SK-N-SH (cell line): ENCODE results near the gene PELI2. TPM values are rescaled to one million over a fixed set of nuclear protein-coding genes. Genes with fewer than 3 reads are reported as not detected.

Source experiments
- CTCF ChIA-PET: fragments of 300-600, 350-600 bp; formaldehyde crosslinking; extraction: SDS; loops from one replicate; lab custom pipeline; 2021; lab: Yijun Ruan, JAX
- POLR2A ChIA-PET: fragments of 350-600 bp; sonication (Branson Sonifier 250); formaldehyde crosslinking; extraction: SDS; loops from one replicate; lab custom pipeline; 2020; ENCODE audit warnings: antibody characterized with exemption, inconsistent platforms; lab: Yijun Ruan, JAX
- DNase-seq: peaks from one replicate; pipeline ENCODE4 v3.0.0; 2012
- H2AFZ ChIP-seq: fragments of 200-600 bp; sonication (generic); 2 replicates; pipeline ENCODE4 v1.8.1; 2016; ENCODE audit warnings: antibody characterized with exemption, mild to moderate bottlenecking, low read depth
- H3F3A ChIP-seq: fragments of 200-600 bp; sonication (generic); replicated peaks from 2 replicates; pipeline ENCODE3; 2016; ENCODE audit warnings: antibody characterized with exemption, mild to moderate bottlenecking; ENCODE audit not compliant: insufficient read depth
- H3K27ac ChIP-seq, 2 experiments: fragments of 200-500 bp in 1 of 2; fragments of 200-600 bp in 1 of 2; sonication (Bioruptor generic) in 1 of 2; sonication (generic), shearing (Covaris generic) in 1 of 2; 2 replicates each; pipeline versions ENCODE4 v1.5.1 to v1.6.1; 2014 to 2016; ENCODE audit warnings: low read depth in 2 of 2, inconsistent platforms in 1 of 2, low read length in 1 of 2, mild to moderate bottlenecking in 1 of 2, mixed read lengths in 1 of 2
- H3K27me3 ChIP-seq: fragments of 200-600 bp; sonication (generic), shearing (Covaris generic); 2 replicates; pipeline ENCODE4 v1.6.1; 2016; ENCODE audit warnings: mixed run types; ENCODE audit not compliant: insufficient read depth
- H3K36me3 ChIP-seq, 2 experiments: fragments of 200-500 bp in 1 of 2; fragments of 200-600 bp in 1 of 2; sonication (Bioruptor generic) in 1 of 2; sonication (generic) in 1 of 2; replicated peaks in 1 of 2; 2 replicates each; pipeline versions ENCODE3 to v1.5.1; 2014 to 2016; ENCODE audit warnings: low read length in 1 of 2, mild to moderate bottlenecking in 1 of 2; ENCODE audit not compliant: insufficient read depth in 2 of 2, control insufficient read depth in 1 of 2
- H3K4me1 ChIP-seq, 2 experiments: fragments of 200-500 bp in 1 of 2; fragments of 200-600 bp in 1 of 2; sonication (Bioruptor generic) in 1 of 2; sonication (generic), shearing (Covaris generic) in 1 of 2; 2 replicates each; pipeline versions ENCODE4 v1.5.1 to v1.6.1; 2014 to 2016; ENCODE audit warnings: low read depth in 1 of 2, low read length in 1 of 2, mixed run types in 1 of 2; ENCODE audit not compliant: insufficient read depth in 2 of 2, control insufficient read depth in 1 of 2
- H3K4me2 ChIP-seq: fragments of 200-600 bp; sonication (generic), shearing (Covaris generic); 2 replicates; pipeline ENCODE4 v1.6.1; 2017; ENCODE audit warnings: mixed run types
- H3K4me3 ChIP-seq, 2 experiments: fragments of 200-500 bp in 1 of 2; fragments of 200-600 bp in 1 of 2; sonication (Bioruptor generic) in 1 of 2; sonication (generic), shearing (Covaris generic) in 1 of 2; 2 replicates each; pipeline versions ENCODE4 v1.5.1 to v1.8.1; 2014 to 2016; ENCODE audit warnings: low read depth in 2 of 2, inconsistent platforms in 1 of 2, low read length in 1 of 2, mild to moderate bottlenecking in 1 of 2, mixed read lengths in 1 of 2, moderate library complexity in 1 of 2
- H3K79me2 ChIP-seq: fragments of 200-600 bp; sonication (generic); 2 replicates; pipeline ENCODE4 v1.8.1; 2017; ENCODE audit warnings: mild to moderate bottlenecking; ENCODE audit not compliant: insufficient read depth
- H3K9ac ChIP-seq: fragments of 200-600 bp; sonication (generic); 2 replicates; pipeline ENCODE4 v1.6.1; 2017; ENCODE audit warnings: mixed run types
- H3K9me2 ChIP-seq: fragments of 200-600 bp; sonication (generic); 2 replicates; pipeline ENCODE4 v1.6.1; 2017; ENCODE audit warnings: mixed run types
- H3K9me3 ChIP-seq: fragments of 200-600 bp; sonication (generic); 2 replicates; pipeline ENCODE4 v1.6.1; 2017; ENCODE audit warnings: mixed run types, mild to moderate bottlenecking, moderate library complexity
- H4K20me1 ChIP-seq: fragments of 200-600 bp; sonication (generic); 2 replicates; pipeline ENCODE4 v1.6.1; 2017; ENCODE audit warnings: mild to moderate bottlenecking, mixed run types; ENCODE audit not compliant: insufficient read depth
- CTCF ChIP-seq: fragments of 200-600 bp; sonication (generic); IDR thresholded peaks from 2 replicates; pipeline ENCODE4 v1.6.1; 2017; ENCODE audit warnings: antibody characterized with exemption, mild to moderate bottlenecking, moderate library complexity
- FOSL2 ChIP-seq: IDR thresholded peaks from 2 replicates; pipeline ENCODE4 v1.4.0; 2012; ENCODE audit warnings: low read depth, mild to moderate bottlenecking, moderate library complexity, borderline replicate concordance
- FOXJ3 ChIP-seq: sonication (generic); formaldehyde crosslinking; IDR thresholded peaks from 2 replicates; pipeline ENCODE4 v1.5.1; 2020; ENCODE audit warnings: mild to moderate bottlenecking, missing genetic modification reagents
- FOXM1 ChIP-seq: IDR thresholded peaks from 2 replicates; pipeline ENCODE4 v1.4.0; 2012; ENCODE audit warnings: low read depth, mild to moderate bottlenecking
- JUND ChIP-seq: IDR thresholded peaks from 2 replicates; pipeline ENCODE4 v1.4.0; 2012
- MAX ChIP-seq: IDR thresholded peaks from 2 replicates; pipeline ENCODE4 v1.4.0; 2012; ENCODE audit warnings: low read depth
- NFIC ChIP-seq: IDR thresholded peaks from 2 replicates; pipeline ENCODE4 v1.4.0; 2012; ENCODE audit warnings: borderline replicate concordance
- NRF1 ChIP-seq: IDR thresholded peaks from 2 replicates; pipeline ENCODE4 v1.6.1; 2012; ENCODE audit warnings: low read depth, mild to moderate bottlenecking, low read length
- POLR2AphosphoS5 ChIP-seq: IDR thresholded peaks from 2 replicates; pipeline ENCODE4 v1.6.1; 2012; ENCODE audit warnings: low read depth, low read length
- RAD21 ChIP-seq: IDR thresholded peaks from 2 replicates; pipeline ENCODE4 v1.6.1; 2012; ENCODE audit warnings: mild to moderate bottlenecking, low read length
- RCOR1 ChIP-seq: fragments of 150-350 bp; IDR thresholded peaks from 2 replicates; pipeline ENCODE4 v1.6.1; 2017; ENCODE audit warnings: antibody characterized with exemption, low read length
- RFX5 ChIP-seq: IDR thresholded peaks from 2 replicates; pipeline ENCODE4 v1.6.1; 2012; ENCODE audit warnings: mild to moderate bottlenecking, improper control_type of control experiment, low read length
- RXRA ChIP-seq: IDR thresholded peaks from 2 replicates; pipeline ENCODE4 v1.4.0; 2012; ENCODE audit warnings: low read depth, mild to moderate bottlenecking, borderline replicate concordance
- SMC3 ChIP-seq: IDR thresholded peaks from 2 replicates; pipeline ENCODE4 v1.6.1; 2012; ENCODE audit warnings: low read depth, low read length, improper control_type of control experiment
- TAF1 ChIP-seq: IDR thresholded peaks from 2 replicates; pipeline ENCODE4 v1.6.1; 2012; ENCODE audit warnings: low read depth, mild to moderate bottlenecking, low read length, moderate library complexity, borderline replicate concordance
- TCF12 ChIP-seq: IDR thresholded peaks from 2 replicates; pipeline ENCODE4 v1.4.0; 2012
- USF2 ChIP-seq: fragments of 150-350 bp; IDR thresholded peaks from 2 replicates; pipeline ENCODE4 v1.6.1; 2017; ENCODE audit warnings: antibody characterized with exemption, low read length, low read depth, borderline replicate concordance
- WGBS: methylation state at CpG from one replicate; pipeline ENCODE4 v1.1.6; 2017; ENCODE audit warnings: low lambda C conversion rate; 5-methylcytosine and 5-hydroxymethylcytosine counted together
- polyA plus RNA-seq, 3 experiments: library from polyadenylated mRNA; depleted of rRNA; stranded (reverse); fragments of >200 nt; gene quantifications; 2 replicates each; pipeline ENCODE4 v1.2.3, GENCODE V29; 2012
- TF ChIP-seq, protein P1 (sequence below): IDR thresholded peaks from 2 replicates; pipeline ENCODE4; 2012

PELI2 gene
- polyA plus RNA-seq, 1 of the 3 experiments (the other 2 are of a cell fraction), result not detected

DNA sequence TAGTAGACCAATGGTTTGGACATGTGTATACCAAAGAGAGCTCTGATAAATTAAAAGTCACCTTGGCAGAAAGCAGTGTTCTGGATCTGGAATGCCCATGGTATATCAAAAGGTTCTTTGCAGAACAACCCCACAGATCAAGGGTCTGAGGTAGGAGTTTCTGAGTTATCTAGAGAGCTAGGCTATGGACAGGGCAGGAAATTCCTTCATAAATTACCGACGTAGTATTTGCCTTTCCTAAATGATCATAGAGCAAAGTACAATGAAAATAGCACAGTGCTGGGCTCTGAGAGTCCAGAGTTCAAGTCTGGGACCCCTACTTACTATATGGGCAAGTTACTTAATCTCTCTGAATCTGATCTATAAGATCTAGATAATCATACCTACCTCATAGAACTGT lies 35.3 kb upstream of the PELI2 start:
- no peak overlapping the region for H3K4me3 ChIP-seq
- no peak overlapping the region for H2AFZ ChIP-seq
- no peaks in the 10 kb centered on the region for H3K79me2 ChIP-seq
- no peaks in the 10 kb centered on the region; the same call in 1 of the 2 replicates for H3K27me3 ChIP-seq
- CTCF ChIA-PET, result no interaction called here
- H4K20me1 ChIP-seq, result no peaks in the 10 kb centered on the region
- H3K27ac ChIP-seq, result no peak overlapping the region
- H3K9me3 ChIP-seq, result no peaks in the 10 kb centered on the region
- no peak overlapping the region for H3K9ac ChIP-seq
- POLR2A ChIA-PET, result no interaction called here
- H3F3A ChIP-seq, result no peaks in the 10 kb centered on the region
- H3K4me1 ChIP-seq, result no peaks in the 10 kb centered on the region
- no peaks in the 10 kb centered on the region for H3K36me3 ChIP-seq
- 8% methylated on average over 2 of the region's 2 CpGs for WGBS
- no peaks in the 10 kb centered on the region for H3K9me2 ChIP-seq
- no peak for TF ChIP-seq SMC3
- no peak for TF ChIP-seq TAF1
- no peak for TF ChIP-seq RFX5
- TF ChIP-seq FOSL2, result no peak
- TF ChIP-seq FOXJ3 (CRISPR knock-in tag), result no peak
- no peak for TF ChIP-seq JUND
- TF ChIP-seq MAX, result no peak
- no peak for TF ChIP-seq NRF1
- TF ChIP-seq, protein P1, sequence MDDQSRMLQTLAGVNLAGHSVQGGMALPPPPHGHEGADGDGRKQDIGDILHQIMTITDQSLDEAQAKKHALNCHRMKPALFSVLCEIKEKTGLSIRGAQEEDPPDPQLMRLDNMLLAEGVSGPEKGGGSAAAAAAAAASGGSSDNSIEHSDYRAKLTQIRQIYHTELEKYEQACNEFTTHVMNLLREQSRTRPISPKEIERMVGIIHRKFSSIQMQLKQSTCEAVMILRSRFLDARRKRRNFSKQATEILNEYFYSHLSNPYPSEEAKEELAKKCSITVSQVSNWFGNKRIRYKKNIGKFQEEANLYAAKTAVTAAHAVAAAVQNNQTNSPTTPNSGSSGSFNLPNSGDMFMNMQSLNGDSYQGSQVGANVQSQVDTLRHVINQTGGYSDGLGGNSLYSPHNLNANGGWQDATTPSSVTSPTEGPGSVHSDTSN, result no peak
- TF ChIP-seq CTCF, result no peak
- no peak for TF ChIP-seq NFIC
- no peak for TF ChIP-seq TCF12
- no peak for TF ChIP-seq FOXM1
- no peak for TF ChIP-seq RAD21
- no peak for TF ChIP-seq RXRA
- TF ChIP-seq RCOR1, result no peak
- no peak for TF ChIP-seq USF2
- no peak for TF ChIP-seq POLR2AphosphoS5
- TF ChIP-seq, all 33 proteins: peak for 0
- no peak for DNase-seq
- no peak overlapping the region for H3K4me2 ChIP-seq
